GM18520 (cell line): ENCODE results near the gene ENOX1.

Experiments
- ATAC-seq: cut with Tn5 transposase; IDR thresholded peaks from one replicate; pipeline ENCODE4 v1.9.1; 2021; ENCODE audit not compliant: unreplicated experiment

The ENOX1 gene

DNA sequence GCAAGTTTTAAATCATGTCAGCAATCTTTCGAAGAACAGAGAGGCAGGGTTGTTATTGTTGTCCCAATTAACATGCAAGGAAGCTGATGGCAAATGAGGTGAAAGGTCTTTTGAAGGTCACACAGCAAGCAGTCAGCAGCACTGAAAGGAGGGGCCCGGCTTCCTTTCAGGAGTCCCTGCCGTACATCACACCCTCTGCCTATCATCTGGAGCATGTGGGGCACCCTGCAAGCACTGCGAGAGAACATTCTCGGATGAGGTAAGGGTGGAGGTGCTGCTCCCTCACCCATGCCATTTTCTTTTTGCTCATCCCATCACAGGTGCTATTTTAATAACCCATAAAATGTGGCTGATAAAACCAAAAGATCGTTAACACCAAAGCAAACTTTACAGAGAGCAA is 111.2 kb downstream of the ENOX1 start:
- no peak for ATAC-seq

DNA sequence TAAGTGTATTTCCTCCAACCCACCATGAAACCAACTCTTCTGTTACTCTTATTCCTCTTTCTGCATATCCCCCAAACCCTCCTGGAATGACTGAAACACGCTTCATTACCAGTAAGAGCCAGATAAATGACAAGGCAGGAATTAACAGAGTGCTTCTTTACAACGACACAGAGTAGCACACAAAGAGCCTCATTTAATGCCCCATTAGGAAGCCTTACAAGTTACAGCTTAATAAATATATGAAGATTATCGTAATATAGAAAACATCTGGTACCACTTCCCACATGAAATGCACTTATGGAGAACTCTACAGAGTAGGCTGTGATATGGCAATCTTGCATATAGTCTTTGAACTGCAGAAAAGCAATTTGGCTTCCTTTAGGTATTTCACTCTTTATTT is 116.8 kb downstream of the ENOX1 start:
- no peak for ATAC-seq

DNA sequence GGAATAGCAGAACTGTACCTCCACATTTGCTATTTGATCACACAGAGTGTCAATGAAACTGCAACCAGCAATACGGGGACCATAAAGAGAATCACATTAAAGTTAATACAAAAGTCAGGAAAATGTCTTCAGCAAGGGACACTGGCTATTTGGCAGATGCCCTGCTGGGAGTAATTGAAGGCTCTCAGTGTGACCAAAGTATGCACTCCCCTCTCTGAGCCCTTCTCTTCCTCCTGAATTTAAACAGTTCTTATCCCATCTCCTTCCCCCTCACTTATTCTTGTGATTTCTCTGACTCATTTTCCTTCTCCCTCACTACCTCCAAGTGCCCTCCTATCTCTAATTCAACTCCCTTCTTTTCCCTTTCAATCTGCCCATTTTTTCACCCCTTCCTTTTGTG is 117.7 kb downstream of the ENOX1 start:
- ATAC-seq = no peak

- no peak for ATAC-seq
These were observed 120.4 kb downstream of the ENOX1 start for GRCh38 chr13:43666403-43666802.

- no peak for ATAC-seq
These were observed 121.4 kb downstream of the ENOX1 start for GRCh38 chr13:43665388-43665787.

- ATAC-seq = no peak
These were observed 122.0 kb downstream of the ENOX1 start for GRCh38 chr13:43664700-43665191.

DNA sequence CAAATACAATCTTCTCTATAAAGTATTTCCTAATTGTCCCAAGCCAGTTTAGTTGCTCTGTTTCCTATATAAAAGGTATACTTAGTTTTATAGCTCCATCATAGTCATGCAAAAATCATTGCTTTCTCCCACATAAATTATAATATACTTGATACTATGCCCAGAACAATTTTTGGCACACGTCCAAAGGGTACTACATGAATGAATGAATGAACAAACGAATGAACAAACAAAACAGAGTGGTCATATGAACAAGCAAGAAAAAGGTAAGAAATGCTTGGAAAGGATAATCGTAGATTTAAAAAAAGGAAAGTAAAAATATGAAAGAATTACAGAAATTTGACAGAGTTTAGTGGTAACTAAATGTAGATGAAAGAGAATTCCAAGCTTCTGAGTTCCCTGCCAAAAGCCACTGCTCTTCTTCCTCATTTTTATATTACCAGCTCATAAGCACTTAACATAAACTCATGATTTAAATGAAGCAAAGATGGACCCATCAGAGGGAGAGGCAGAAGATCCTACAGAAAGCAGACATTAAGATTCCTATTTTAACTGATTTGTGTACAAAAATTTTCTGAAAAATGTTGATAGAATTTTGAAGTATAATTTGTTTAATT is 123.2 kb downstream of the ENOX1 start:
- ATAC-seq = no peak

- ATAC-seq = no peak
These were observed 123.8 kb downstream of the ENOX1 start for GRCh38 chr13:43662976-43663375.

DNA sequence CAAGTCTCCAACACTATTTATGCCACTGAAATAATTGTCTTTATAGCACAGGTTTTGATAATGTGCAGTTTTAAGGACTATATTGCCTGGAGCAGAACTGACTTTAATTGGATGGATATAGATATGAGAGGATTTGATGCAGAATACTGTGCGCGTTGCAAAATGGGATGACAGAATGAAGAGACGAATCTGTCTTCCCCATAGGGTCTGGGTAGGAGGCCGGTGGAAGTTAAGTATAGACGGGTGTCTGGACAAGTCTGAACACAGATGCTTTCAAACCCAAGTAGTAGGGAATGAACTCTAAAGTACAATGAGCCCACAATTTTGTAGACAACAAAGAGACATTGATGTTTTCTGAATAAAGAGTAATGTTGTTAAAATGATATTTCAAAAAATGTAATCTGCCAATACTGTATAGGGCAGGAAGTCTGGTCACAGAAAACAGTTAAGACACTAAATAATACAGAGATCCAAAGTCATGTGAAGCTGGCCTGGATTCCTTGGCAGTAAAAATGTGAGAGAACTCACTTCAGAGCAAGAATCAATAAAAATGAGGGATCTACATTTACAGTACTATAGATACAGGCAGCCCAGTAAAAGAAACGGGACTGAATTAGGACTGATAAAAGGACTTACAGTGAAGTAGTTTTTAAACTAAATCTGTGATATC is 125.5 kb downstream of the ENOX1 start:
- no peak for ATAC-seq

DNA sequence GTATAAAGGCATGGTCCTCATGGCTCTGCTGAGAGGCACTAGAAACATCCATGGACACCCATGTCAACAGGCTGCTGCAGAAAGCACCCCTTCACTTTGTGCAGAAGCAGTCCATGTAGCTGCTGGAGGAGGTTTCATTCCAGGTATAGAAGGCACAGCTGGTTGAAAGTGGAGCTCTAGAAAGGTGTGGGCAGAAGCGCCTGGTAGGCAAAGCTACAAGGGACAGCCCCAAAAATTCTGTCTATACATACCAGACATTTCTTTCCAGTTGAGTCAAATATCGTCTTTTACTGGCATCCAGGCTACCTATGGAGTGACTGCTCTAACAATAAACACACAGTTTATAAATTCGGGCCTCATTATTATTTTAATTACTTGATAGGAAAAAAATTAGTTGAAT is 129.3 kb downstream of the ENOX1 start:
- no peak for ATAC-seq

DNA sequence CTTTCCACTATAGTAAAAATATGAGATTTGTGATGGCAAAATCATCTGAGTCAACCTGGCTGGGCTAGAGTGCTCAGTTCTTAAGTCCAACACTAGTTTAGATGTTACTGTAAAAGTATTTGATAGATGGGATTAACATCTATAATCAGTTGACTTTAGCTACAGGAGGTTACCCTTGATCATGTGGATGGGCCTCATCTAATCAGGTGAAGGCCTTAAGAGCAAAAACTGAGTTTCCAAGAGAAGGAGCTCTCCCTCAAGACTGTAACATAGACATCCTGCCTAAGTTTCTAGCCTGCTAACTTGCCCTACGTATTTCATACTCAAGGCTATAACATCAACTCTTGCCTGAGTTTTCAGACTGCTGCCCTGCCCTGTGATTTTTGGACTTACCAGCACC is 132.8 kb downstream of the ENOX1 start:
- ATAC-seq = no peak

DNA sequence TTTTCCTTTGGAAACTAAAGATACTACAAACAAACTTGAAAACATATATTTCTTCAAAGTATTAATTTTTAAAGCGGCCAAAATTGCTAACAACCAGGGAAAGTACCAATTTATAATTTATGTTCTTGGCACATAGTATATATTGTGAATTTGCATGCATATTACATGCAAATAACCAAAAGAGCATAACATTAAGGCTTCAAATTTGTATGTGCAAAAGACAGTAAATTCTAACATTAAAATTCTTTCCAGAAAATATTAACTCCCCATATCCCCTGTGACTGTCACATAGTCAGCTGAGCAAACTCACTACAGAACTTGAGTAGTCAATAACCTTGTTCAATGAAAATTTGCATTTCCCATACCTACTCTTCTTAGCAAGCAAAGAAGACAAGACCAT is 133.4 kb downstream of the ENOX1 start:
- ATAC-seq = no peak

GRCh38 chr13:43652760-43653159 is 134.0 kb downstream of the ENOX1 start:
- ATAC-seq = no peak

- no peak for ATAC-seq
These were observed 135.9 kb downstream of the ENOX1 start for GRCh38 chr13:43650882-43651281.

- no peak for ATAC-seq
These were observed 138.0 kb downstream of the ENOX1 start for GRCh38 chr13:43648733-43649132.

DNA sequence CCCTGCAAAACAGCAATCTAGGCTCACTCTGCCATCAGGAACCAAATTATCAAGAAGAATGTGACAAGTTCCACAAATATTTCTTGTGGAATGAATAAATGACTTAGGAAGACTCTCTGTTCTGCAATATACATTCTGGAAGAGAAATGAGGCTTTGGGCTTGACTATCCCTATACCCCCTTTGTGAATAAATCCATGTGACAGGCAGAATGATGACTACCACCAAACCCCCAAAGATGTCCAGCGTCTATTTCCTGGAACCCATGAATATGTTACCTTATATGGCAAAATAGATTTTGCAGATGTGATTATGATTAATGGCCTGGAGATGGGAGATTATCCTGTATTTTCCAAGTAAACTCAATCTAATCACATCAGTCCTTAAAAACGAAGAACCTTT is 139.3 kb downstream of the ENOX1 start:
- no peak for ATAC-seq

- no peak for ATAC-seq
These were observed 146.3 kb downstream of the ENOX1 start for GRCh38 chr13:43640476-43640875.

DNA sequence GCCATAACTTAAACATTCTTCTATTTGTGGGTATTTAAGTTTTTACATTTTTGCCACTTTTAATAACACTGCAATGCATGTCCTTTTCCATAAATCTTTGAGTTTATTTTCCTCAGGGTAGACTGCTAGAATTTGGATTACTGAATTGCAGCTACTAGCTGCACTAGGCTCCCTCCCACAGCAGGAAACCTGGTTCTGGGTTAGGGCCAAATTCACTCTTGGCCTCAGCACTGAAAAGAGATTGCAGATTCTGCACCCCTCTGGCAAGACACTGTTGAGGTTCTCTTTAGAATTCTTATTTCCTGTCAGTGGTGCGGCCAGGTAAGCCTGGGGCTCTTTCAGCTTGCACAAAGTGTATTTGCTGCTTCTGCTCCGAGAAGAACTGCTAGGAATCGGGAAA is 155.7 kb downstream of the ENOX1 start:
- ATAC-seq = no peak

DNA sequence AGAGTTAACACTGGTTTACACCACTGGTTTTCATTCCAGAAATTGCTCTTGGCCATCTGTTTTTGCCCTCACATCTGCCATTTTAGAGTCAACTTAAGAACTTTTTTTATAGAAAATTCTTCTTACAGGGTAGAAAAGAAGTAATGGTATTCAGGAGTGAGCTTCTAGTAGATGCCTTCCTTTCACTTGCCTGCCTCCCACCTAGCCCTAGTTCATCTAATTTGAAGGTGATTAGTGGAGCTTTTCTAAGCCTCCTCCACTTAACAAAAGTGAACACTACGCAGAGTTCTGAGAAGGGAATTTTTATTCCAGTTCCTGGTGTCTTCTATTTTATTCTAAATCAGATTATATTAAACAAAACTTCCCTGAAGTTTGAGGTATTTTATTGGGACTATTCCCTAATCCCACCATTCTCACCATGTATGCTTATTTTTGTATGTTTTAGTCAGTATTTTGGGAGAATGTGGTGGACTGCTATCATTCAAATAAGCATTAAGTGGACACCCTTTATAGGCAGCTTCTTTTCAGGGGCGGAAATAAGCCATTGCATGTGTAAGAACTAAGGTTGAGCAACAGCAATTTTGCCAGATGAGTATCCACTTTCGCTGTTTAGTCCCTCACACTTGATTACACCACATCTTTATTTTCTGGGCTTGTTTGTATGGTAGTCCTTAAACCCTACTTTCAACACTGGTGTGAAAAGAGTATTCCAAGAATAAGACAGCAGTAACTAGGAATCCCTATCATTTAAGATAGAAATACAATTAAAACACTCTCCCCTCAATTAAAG is 156.9 kb downstream of the ENOX1 start:
- ATAC-seq = no peak

DNA sequence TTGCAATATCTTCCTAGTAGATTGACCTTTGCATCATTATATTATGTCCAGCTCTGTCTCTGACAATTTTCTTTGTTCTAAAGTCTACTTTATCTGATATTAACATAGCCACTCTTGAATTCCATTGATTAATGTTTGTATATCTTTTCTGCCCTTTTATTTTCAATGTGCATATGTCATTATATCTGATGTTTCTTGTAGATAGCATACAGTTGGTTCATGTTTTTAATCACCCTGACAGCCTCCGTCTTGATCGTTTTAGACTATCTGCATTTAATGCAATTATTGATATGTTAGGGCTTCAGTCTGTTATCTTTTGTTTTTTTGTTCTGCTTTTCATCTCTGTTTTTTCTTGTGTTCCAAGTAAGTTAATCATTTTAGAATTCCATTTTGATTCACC is 159.8 kb downstream of the ENOX1 start:
- no peak for ATAC-seq

DNA sequence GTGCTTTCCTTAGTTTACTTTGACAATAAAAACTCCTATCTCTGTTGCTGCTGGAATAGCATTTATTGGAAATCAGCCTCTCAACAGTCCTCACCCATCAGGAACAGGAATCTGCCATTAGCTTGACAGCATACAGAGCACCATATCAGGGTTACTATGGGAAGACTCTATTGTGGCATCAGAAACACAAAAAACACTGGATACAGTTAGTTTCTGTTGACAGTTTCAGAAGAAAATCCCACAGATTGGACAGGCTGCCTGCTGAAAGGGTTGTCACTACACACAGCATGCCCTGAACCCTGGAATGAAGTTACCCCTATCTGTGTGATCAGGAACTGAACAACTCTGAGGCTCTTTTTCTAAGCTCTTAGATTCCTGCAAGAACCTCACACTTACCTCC is 172.7 kb downstream of the ENOX1 start:
- no peak for ATAC-seq
